CD14-positive monocyte (primary cell): ENCODE data around the gene DGKH. TPM values are rescaled to one million over a fixed set of nuclear protein-coding genes. Genes with fewer than 3 reads are reported as not detected.
A peak's percentile ranks its signal among the peaks of the same experiment; 100 is the strongest.

Source experiments
- DNase-seq, 3 donors: peaks; one replicate each; pipeline ENCODE4 v3.0.0-alpha.2; 2011 to 2022
- H2AFZ ChIP-seq: 2 replicates; pipeline ENCODE4 v1.6.0; 2012; ENCODE audit warnings: mild to moderate bottlenecking, low read depth, low read length, inconsistent platforms; ENCODE audit not compliant: insufficient read depth, poor library complexity, severe bottlenecking
- H3K27ac ChIP-seq, 2 donors: 1 replicate in 1 of 2; 2 replicates in 1 of 2; pipeline ENCODE4 v1.5.1; 2012 to 2013; ENCODE audit warnings: low read length in 2 of 2, control low read depth in 1 of 2, inconsistent platforms in 1 of 2, low read depth in 1 of 2, mild to moderate bottlenecking in 1 of 2
- H3K27me3 ChIP-seq, 2 donors: one replicate each; pipeline versions ENCODE4 v1.6.0 to v1.6.1; 2011 to 2013; ENCODE audit warnings: low read length in 2 of 2; ENCODE audit not compliant: control insufficient read depth in 2 of 2, insufficient read depth in 2 of 2
- H3K36me3 ChIP-seq, 2 donors: replicated peaks in 1 of 2; 1 replicate in 1 of 2; 2 replicates in 1 of 2; pipeline versions ENCODE4 v1.5.1 to v1.6.1; 2012 to 2013; ENCODE audit warnings: low read length in 2 of 2, control low read depth in 1 of 2, inconsistent platforms in 1 of 2, mild to moderate bottlenecking in 1 of 2; ENCODE audit not compliant: insufficient read depth in 2 of 2, control insufficient read depth in 1 of 2
- H3K4me1 ChIP-seq, 2 donors: 1 replicate in 1 of 2; 2 replicates in 1 of 2; pipeline versions ENCODE4 v1.5.1 to v1.6.1; 2012 to 2013; ENCODE audit warnings: low read length in 2 of 2, control low read depth in 1 of 2, inconsistent platforms in 1 of 2, mild to moderate bottlenecking in 1 of 2, moderate library complexity in 1 of 2; ENCODE audit not compliant: insufficient read depth in 2 of 2, control insufficient read depth in 1 of 2
- H3K4me2 ChIP-seq: replicated peaks from 2 replicates; pipeline ENCODE3; 2012; ENCODE audit warnings: low read length, moderate library complexity, mild to moderate bottlenecking; ENCODE audit not compliant: poor library complexity, severe bottlenecking; ENCODE audit errors: extremely low read depth
- H3K4me3 ChIP-seq, 3 experiments: fragments of 200-600 bp in 1 of 3; sonication (generic) in 1 of 3; replicated peaks in 1 of 3; 1 replicate in 2 of 3; 2 replicates in 1 of 3; pipeline ENCODE4 v1.5.1; 2011 to 2013; ENCODE audit warnings: low read length in 3 of 3, mild to moderate bottlenecking in 3 of 3, control low read depth in 2 of 3, low read depth in 2 of 3, inconsistent platforms in 1 of 3, moderate library complexity in 1 of 3
- H3K79me2 ChIP-seq: 2 replicates; pipeline ENCODE4 v1.6.0; 2012; ENCODE audit warnings: mild to moderate bottlenecking, control low read depth, inconsistent platforms, low read length, moderate library complexity; ENCODE audit not compliant: insufficient read depth
- H3K9ac ChIP-seq: 2 replicates; pipeline ENCODE4 v1.6.0; 2017; ENCODE audit warnings: low read length, mild to moderate bottlenecking; ENCODE audit not compliant: insufficient read depth, poor library complexity, severe bottlenecking
- H3K9me3 ChIP-seq, 2 donors: replicated peaks in 1 of 2; 1 replicate in 1 of 2; 2 replicates in 1 of 2; pipeline versions ENCODE4 v1.5.1 to v1.6.1; 2012 to 2013; ENCODE audit warnings: low read length in 2 of 2, control low read depth in 1 of 2; ENCODE audit not compliant: control insufficient read depth in 1 of 2, insufficient read depth in 1 of 2
- H4K20me1 ChIP-seq: 2 replicates; pipeline ENCODE4 v1.6.0; 2012; ENCODE audit warnings: mild to moderate bottlenecking, low read length, control low read depth, moderate library complexity; ENCODE audit not compliant: insufficient read depth
- H3K27ac Mint-ChIP-seq, 7 donors: one replicate each; pipeline ENCODE4 v1.8.0; 2020; ENCODE audit warnings: mild to moderate bottlenecking in 7 of 7, mixed read lengths in 7 of 7, moderate library complexity in 6 of 7, inconsistent platforms in 2 of 7
- H3K27me3 Mint-ChIP-seq, 3 donors: one replicate each; pipeline ENCODE4 v1.8.0; 2021 to 2022; ENCODE audit warnings: low read depth in 3 of 3, mild to moderate bottlenecking in 3 of 3, mixed read lengths in 3 of 3, moderate library complexity in 3 of 3, inconsistent platforms in 1 of 3
- H3K36me3 Mint-ChIP-seq, 2 donors: one replicate each; pipeline ENCODE4 v1.8.0; 2020; ENCODE audit warnings: mixed read lengths in 2 of 2, inconsistent platforms in 1 of 2, mild to moderate bottlenecking in 1 of 2
- H3K4me1 Mint-ChIP-seq: one replicate; pipeline ENCODE4 v1.8.0; 2020; ENCODE audit warnings: mild to moderate bottlenecking, mixed read lengths
- H3K4me3 Mint-ChIP-seq, 2 donors: one replicate each; pipeline ENCODE4 v1.8.0; 2020; ENCODE audit warnings: mild to moderate bottlenecking in 2 of 2, mixed read lengths in 2 of 2, moderate library complexity in 1 of 2
- H3K9me3 Mint-ChIP-seq, 7 donors: one replicate each; pipeline ENCODE4 v1.8.0; 2020 to 2022; ENCODE audit warnings: mixed read lengths in 7 of 7, mild to moderate bottlenecking in 6 of 7, moderate library complexity in 6 of 7, inconsistent platforms in 2 of 7
- CTCF ChIP-seq: fragments of 200-600 bp; IDR thresholded peaks from one replicate; pipeline ENCODE4 v1.8.0; 2022; ENCODE audit warnings: antibody characterized with exemption, mild to moderate bottlenecking
- WGBS: methylation state at CpG from one replicate; pipeline ENCODE4 v1.1.5; 2013; ENCODE audit warnings: missing lambda C conversion rate; ENCODE audit not compliant: insufficient coverage; 5-methylcytosine and 5-hydroxymethylcytosine counted together
- intact Hi-C, 2 donors: fragments of 100-400 bp; cut with micrococcal nuclease; formaldehyde crosslinking; loops; one replicate each; pipeline versions ENCODE4 v1.15.0 to v1.15.1; 2023
- polyA plus RNA-seq, 3 donors: library from polyadenylated mRNA; depleted of rRNA in 1 of 3; unstranded in 2 of 3; stranded (reverse) in 1 of 3; fragments of 300-500 nt in 2 of 3; fragments of >200 nt in 1 of 3; fragmentation: Illumina TruSeq in 2 of 3; gene quantifications; 1 replicate in 2 of 3; 2 replicates in 1 of 3; pipeline ENCODE4 v1.2.3, GENCODE V29; 2012 to 2021

DGKH gene
- polyA plus RNA-seq, 3 donors = 0.10 to 0.79 (median 0.15) TPM

GRCh38 chr13:42228527-42228926, 180.1 kb downstream of the DGKH start:
- no peaks in the 10 kb centered on the region for H3K27me3 ChIP-seq
- H2AFZ ChIP-seq = no peak overlapping the region
- no peak overlapping the region for H3K4me3 Mint-ChIP-seq
- no peaks in the 10 kb centered on the region for H3K36me3 ChIP-seq
- intact Hi-C loops = no loop called here
- H3K9me3 Mint-ChIP-seq = peaks cover 0 to 6% (median 2%) of the 10 kb centered on the region in 7 donors
- peak overlapping the region in 1 of 7 donors; percentile 50 for H3K27ac Mint-ChIP-seq
- no peaks in the 10 kb centered on the region for H3K9me3 ChIP-seq
- H3K4me1 Mint-ChIP-seq = no peaks in the 10 kb centered on the region
- no peaks in the 10 kb centered on the region for H4K20me1 ChIP-seq
- no peaks in the 10 kb centered on the region for H3K79me2 ChIP-seq
- no peak overlapping the region for H3K27ac ChIP-seq
- no peak for TF ChIP-seq CTCF
- peaks cover 0 to 2% (median 0%) of the 10 kb centered on the region in 3 donors for H3K27me3 Mint-ChIP-seq
- no peak for DNase-seq
- H3K4me3 ChIP-seq = no peak overlapping the region
- no peak overlapping the region for H3K4me2 ChIP-seq
- no peak overlapping the region for H3K9ac ChIP-seq
- whole genome bisulfite sequencing = 100% methylated on average over 1 of the region's 1 CpG
- H3K4me1 ChIP-seq = no peaks in the 10 kb centered on the region
- H3K36me3 Mint-ChIP-seq = peaks cover 7 to 9% of the 10 kb centered on the region in 2 donors

- no peaks in the 10 kb centered on the region for H3K27me3 ChIP-seq
- no peak overlapping the region for H3K27ac ChIP-seq
- no peak overlapping the region for H3K9ac ChIP-seq
- H3K4me2 ChIP-seq = no peak overlapping the region
- no peak for TF ChIP-seq CTCF
- Mint-ChIP-seq H3K27ac (no peak overlapping the region), H3K27me3 (no peaks in the 10 kb centered on the region), H3K4me1 (no peaks in the 10 kb centered on the region), H3K36me3 (peaks cover 7 to 9% of the 10 kb centered on the region in 2 donors), H3K9me3 (peaks cover 0 to 6% (median 2%) of the 10 kb centered on the region in 7 donors), H3K4me3 (no peak overlapping the region)
- H2AFZ ChIP-seq = no peak overlapping the region
- intact Hi-C loops = no loop called here
- WGBS = no CpG with 5 or more reads among the region's 3 CpGs
- H3K79me2 ChIP-seq = no peaks in the 10 kb centered on the region
- no peaks in the 10 kb centered on the region for H3K9me3 ChIP-seq
- H3K36me3 ChIP-seq = no peaks in the 10 kb centered on the region
- H3K4me1 ChIP-seq = no peaks in the 10 kb centered on the region
- DNase-seq = no peak
- H4K20me1 ChIP-seq = no peaks in the 10 kb centered on the region
- H3K4me3 ChIP-seq = no peak overlapping the region
These were observed 180.8 kb downstream of the DGKH start for GRCh38 chr13:42229287-42229686.
